ENCODE results near the gene SARNP.

- TF ChIP-seq CTCF (IDR thresholded peaks at IDR 0.05; ENCODE audit: low read depth, low read length, missing input control) = no peak
- TF ChIP-seq GABPA (IDR thresholded peaks at IDR 0.05 in 1 of 2, conservative IDR thresholded peaks at IDR 0.05 in 1 of 2) = no peak
- no peak for TF ChIP-seq SP1 (IDR thresholded peaks at IDR 0.05)
- no peak for TF ChIP-seq JUND (IDR thresholded peaks at IDR 0.05)
- no peak for TF ChIP-seq RAD21 (IDR thresholded peaks at IDR 0.05)
- no peak for TF ChIP-seq MAX (IDR thresholded peaks at IDR 0.05)
Measured at GRCh38 chr12:55723516-55724225, 93.9 kb downstream of the SARNP start.
